DMS79 treated with DMSO at 0.1 percent for 48 hours (cell line): Measurements from ENCODE around the gene CIAO2B.
"Not testable (repeated sequence)": the region's sequence is repeated elsewhere in the genome, so short reads cannot be mapped to it uniquely, and the experiment has no call there.

Experiments used
- DNase-seq: peaks from one replicate; lab custom pipeline; 2025; lab: John Stamatoyannopoulos, UW

CIAO2B gene

DNA sequence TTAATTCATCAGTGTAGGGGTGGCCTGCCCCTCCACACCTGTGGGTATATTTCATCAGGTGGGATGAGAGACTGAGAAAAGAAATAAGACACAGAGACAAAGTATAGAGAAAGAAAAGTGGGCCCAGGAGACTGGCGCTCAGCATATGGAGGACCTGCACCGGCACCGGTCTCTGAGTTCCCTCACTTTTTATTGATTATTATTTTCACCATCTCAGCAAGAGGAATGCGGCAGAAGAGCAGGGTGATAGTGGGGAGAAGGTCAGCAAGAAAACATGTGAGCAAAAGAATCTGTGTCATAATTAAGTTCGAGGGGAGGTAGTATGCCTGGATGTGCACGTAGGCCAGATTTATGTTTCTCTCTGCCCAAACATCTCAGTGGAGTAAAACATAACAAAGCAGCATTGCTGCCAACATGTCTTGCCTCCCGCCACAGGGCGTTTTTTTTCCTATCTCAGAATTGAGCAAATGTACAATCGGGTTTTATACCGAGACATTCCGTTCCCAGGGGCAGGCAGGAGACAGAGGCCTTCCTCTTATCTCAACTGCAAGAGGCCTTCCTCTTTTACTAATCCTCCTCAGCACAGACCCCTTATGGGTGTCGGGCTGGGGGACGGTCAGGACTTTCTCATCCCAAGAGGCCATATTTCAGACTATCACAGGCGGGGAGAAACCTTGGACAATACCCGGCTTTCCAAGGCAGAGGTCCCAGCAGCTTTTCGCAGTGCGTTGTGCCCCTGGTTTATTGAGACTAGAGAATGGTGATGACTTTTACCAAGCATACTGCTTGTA lies 21.4 kb upstream of the CIAO2B start:
- DNase-seq = not testable (repeated sequence)

GRCh38 chr16:66954097-66954659 lies 20.0 kb upstream of the CIAO2B start:
- peak; percentile 27 for DNase-seq

- DNase-seq = no peak
Observed at GRCh38 chr16:66953462-66954096, 19.4 kb upstream of the CIAO2B start.

DNA sequence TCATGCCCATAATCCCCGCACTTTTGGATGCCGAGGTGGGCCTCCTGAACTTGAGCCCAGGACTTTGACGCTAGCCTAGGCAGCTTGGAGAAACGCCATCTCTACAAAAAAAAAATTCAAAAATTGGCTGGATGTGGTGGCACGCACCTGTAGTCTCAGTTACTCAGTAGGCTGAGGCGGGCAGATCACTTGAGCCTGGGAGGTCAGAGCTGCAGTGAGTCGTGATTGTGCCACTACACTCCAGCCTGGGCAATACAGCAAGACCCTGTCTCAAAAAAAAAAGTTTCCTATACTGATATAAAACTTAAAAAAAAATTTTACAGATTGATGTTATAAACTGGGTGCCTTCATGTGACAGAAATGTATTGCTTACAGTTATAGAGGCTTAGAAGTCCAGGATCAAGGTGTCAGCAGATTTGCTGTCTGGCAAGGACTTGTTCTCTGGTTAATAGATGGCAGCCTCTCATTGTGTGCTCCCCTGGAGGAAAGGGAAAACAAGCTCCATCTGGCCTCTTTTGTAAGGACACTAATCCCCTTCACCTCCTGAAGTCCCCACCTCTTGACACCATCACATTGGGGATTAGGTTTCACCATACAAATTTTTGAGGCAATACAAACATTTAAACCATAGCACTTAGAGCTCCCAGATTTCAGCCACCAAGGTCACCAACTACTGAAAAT lies 18.4 kb upstream of the CIAO2B start:
- no peak for DNase-seq

DNA sequence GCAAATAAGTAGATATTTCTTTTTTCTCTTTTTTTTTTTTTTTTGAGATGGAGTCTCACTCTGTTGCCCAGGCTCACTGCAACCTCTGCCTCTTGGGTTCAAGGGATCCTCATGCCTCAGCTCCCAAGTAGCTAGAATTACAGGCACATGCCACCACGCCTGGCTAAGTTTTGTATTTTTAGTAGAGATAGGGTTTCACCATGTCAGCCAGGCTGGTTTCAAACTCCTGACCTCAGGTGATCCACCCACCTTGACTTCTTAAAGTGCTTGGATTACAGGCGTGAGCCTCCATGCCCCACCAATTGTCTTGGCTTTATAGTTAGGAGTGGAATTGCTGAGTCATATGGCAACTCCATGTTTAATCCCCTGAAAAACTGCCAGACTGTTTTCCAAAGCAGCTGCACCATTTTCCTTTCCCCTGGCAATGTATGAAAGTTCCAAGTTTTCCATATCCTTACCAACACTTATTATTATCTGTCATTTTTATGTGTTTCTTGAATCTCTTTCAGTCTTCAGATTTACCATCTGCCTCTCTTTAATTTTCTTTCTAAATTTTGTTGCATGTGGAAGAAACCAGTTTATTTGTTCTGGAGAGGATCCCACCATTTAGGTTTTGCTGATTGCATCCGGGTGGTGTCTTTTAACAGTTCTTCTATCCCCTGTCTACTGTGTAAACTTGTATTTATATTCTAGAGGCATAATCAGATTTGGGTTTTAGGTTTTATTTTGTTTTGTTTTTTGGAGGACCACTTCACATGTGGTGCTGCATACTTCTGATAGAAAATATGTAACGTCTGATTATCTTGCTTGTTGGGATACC lies 17.0 kb upstream of the CIAO2B start:
- DNase-seq = no peak

GRCh38 chr16:66950437-66950836 lies 16.2 kb upstream of the CIAO2B start:
- no peak for DNase-seq

- no peak for DNase-seq
Observed at GRCh38 chr16:66949472-66949871, 15.3 kb upstream of the CIAO2B start.

- no peak for DNase-seq
Observed at GRCh38 chr16:66948837-66949225, 14.6 kb upstream of the CIAO2B start.

GRCh38 chr16:66948134-66948836 lies 14.1 kb upstream of the CIAO2B start:
- no peak for DNase-seq

- DNase-seq = peak; percentile 52
Observed at GRCh38 chr16:66947302-66948065, 13.3 kb upstream of the CIAO2B start.

DNA sequence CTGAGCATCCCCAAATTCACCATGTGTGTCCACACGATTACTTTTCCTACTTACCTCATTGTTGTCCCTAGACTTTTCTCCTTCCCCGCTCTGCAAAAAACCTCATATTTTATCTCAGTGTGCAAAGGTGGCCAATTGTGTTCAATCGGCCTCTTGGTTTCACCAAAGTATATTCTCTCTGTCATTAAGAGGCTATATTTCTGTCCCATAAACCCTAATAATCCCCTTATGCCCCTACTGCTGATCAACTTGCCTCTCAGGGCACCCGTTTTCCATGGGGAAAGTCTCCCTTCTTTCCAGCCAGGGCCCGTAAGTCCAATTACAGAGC lies 12.7 kb upstream of the CIAO2B start:
- no peak for DNase-seq

GRCh38 chr16:66946541-66946940 lies 12.3 kb upstream of the CIAO2B start:
- no peak for DNase-seq

GRCh38 chr16:66945939-66946338 lies 11.7 kb upstream of the CIAO2B start:
- no peak for DNase-seq

- DNase-seq = not testable (repeated sequence)
Observed at GRCh38 chr16:66944971-66945370, 10.8 kb upstream of the CIAO2B start.

DNA sequence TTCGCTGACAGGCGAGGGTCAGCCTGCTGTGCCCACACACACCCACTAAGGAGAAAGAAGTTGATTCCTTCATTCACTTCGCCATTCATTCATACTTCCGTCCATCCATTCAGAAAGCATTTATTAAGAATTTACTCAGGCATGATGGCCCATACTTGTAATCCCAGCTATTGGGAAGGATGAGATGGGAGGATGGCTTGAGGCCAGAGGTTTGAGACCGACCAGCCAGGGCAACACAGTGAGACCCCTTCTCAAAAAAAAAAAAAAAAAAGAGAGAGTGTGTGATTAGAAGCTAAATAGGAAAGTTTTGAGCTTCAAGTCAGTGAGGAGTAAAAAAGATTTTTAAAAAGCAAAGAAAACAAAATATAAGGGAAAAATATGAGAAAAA lies 9.8 kb upstream of the CIAO2B start:
- no peak for DNase-seq

DNA sequence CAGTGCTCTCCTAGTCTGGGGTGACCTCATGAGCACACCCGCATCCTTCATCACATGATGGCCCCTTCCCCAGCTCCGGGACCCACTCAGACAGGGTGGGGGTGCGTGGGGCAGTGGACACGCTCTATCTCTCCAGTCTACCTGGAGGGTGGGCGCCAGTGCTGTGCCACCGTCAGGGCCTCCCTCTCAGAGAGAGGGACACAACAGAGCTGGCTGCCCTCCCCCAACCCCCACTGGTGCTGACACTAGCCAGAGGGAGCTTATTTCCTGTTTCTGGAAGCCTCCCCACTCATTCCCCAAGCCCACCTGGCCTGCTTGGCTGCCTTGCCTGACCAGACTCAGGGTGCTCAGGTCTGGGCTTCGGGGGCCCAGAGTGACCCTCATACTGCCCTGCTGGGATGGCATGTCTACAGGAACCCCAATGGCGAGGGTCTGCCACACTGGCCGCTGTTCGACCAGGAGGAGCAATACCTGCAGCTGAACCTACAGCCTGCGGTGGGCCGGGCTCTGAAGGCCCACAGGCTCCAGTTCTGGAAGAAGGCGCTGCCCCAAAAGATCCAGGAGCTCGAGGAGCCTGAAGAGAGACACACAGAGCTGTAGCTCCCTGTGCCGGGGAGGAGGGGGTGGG lies 9.3 kb upstream of the CIAO2B start:
- no peak for DNase-seq

GRCh38 chr16:66942981-66943380 lies 8.8 kb upstream of the CIAO2B start:
- DNase-seq = no peak

DNA sequence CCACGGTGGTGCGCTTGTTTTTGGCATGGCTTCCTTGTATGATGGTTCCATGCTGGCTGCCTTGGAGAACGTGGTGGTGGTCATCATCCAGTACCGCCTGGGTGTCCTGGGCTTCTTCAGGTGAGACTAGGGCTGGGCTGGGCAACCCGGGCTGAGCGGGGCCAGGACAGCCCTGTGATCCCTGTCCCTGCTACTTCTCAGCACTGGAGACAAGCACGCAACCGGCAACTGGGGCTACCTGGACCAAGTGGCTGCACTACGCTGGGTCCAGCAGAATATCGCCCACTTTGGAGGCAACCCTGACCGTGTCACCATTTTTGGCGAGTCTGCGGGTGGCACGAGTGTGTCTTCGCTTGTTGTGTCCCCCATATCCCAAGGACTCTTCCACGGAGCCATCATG lies 6.0 kb upstream of the CIAO2B start:
- no peak for DNase-seq

DNA sequence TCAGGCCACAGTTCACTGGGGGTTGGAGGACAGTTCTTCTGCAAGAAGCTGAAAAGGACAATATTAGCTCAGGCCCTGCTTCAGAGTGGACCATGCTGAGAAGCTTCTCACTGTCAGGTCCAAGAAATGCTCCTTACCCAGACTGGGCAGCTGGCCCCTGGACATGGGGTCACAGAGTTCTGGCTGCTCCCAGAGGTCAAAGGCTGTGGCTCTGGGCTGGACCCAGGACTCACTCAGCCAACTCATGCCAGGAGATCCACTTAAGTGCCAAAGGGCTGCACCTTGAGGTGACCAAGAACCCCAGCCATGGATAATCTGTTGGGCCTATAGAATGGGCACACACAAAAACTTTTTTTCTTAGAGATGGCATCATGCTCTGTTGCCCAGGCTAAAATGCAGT lies 5.2 kb upstream of the CIAO2B start:
- no peak for DNase-seq

- no peak for DNase-seq
Observed at GRCh38 chr16:66937725-66938337, 3.6 kb upstream of the CIAO2B start.
